ENCODE data around the gene SPATS2L.

The SPATS2L gene

GRCh38 chr2:200394045-200394444 lies 87.6 kb downstream of the SPATS2L start:
- no peak overlapping the region for H3K4me3 ChIP-seq (ENCODE audit: control insufficient read depth, low read depth, low read length)
- TF ChIP-seq CTCF (IDR thresholded peaks at IDR 0.05; ENCODE audit: control insufficient read depth, insufficient read depth, low read depth, low read length, missing control alignments) = no peak
- DNase-seq (ENCODE audit: low read depth) = no peak

- DNase-seq (ENCODE audit: low read depth) = no peak
- no peak overlapping the region for H3K4me3 ChIP-seq (ENCODE audit: control insufficient read depth, low read depth, low read length)
- no peak for TF ChIP-seq CTCF (IDR thresholded peaks at IDR 0.05; ENCODE audit: control insufficient read depth, insufficient read depth, low read depth, low read length, missing control alignments)
Observed at GRCh38 chr2:200396781-200397242, 90.3 kb downstream of the SPATS2L start.

- DNase-seq (ENCODE audit: low read depth) = no peak
- H3K4me3 ChIP-seq (ENCODE audit: control insufficient read depth, low read depth, low read length) = no peak overlapping the region
- no peak for TF ChIP-seq CTCF (IDR thresholded peaks at IDR 0.05; ENCODE audit: control insufficient read depth, insufficient read depth, low read depth, low read length, missing control alignments)
Observed at GRCh38 chr2:200397785-200398184, 91.3 kb downstream of the SPATS2L start.

GRCh38 chr2:200399046-200399445 lies 92.6 kb downstream of the SPATS2L start:
- no peak overlapping the region for H3K4me3 ChIP-seq (ENCODE audit: control insufficient read depth, low read depth, low read length)
- no peak for TF ChIP-seq CTCF (IDR thresholded peaks at IDR 0.05; ENCODE audit: control insufficient read depth, insufficient read depth, low read depth, low read length, missing control alignments)
- no peak for DNase-seq (ENCODE audit: low read depth)

GRCh38 chr2:200399636-200400035 lies 93.1 kb downstream of the SPATS2L start:
- DNase-seq (ENCODE audit: low read depth) = no peak
- H3K4me3 ChIP-seq (ENCODE audit: control insufficient read depth, low read depth, low read length) = no peak overlapping the region
- no peak for TF ChIP-seq CTCF (IDR thresholded peaks at IDR 0.05; ENCODE audit: control insufficient read depth, insufficient read depth, low read depth, low read length, missing control alignments)

- no peak overlapping the region for H3K4me3 ChIP-seq (ENCODE audit: control insufficient read depth, low read depth, low read length)
- no peak for DNase-seq (ENCODE audit: low read depth)
- no peak for TF ChIP-seq CTCF (IDR thresholded peaks at IDR 0.05; ENCODE audit: control insufficient read depth, insufficient read depth, low read depth, low read length, missing control alignments)
Observed at GRCh38 chr2:200403814-200404213, 97.3 kb downstream of the SPATS2L start.

- H3K4me3 ChIP-seq (ENCODE audit: control insufficient read depth, low read depth, low read length) = no peak overlapping the region
- TF ChIP-seq CTCF (IDR thresholded peaks at IDR 0.05; ENCODE audit: control insufficient read depth, insufficient read depth, low read depth, low read length, missing control alignments) = no peak
- no peak for DNase-seq (ENCODE audit: low read depth)
Observed at GRCh38 chr2:200404615-200405014, 98.1 kb downstream of the SPATS2L start.
